Lower leg skin (tissue), 4 donors: ENCODE results near the gene BCO1. TPM values are rescaled to one million over a fixed set of nuclear protein-coding genes. Genes with fewer than 3 reads are reported as not detected.

Source experiments
- DNase-seq, 2 donors: peaks; one replicate each; pipeline ENCODE4 v3.0.0-alpha.2; 2019; ENCODE audit warnings: low spot score in 2 of 2
- H3K4me3 ChIP-seq: fragments of 200-600 bp; sonication (generic); 2 replicates; pipeline ENCODE4 v1.5.1; 2017; ENCODE audit warnings: mild to moderate bottlenecking, low read depth; ENCODE audit not compliant: poor library complexity, severe bottlenecking
- POLR2A ChIP-seq, 2 donors: fragments of 450-650 bp; IDR thresholded peaks; one replicate each; pipeline ENCODE4 v1.6.1; 2016 to 2017; ENCODE audit warnings: antibody characterized with exemption in 2 of 2, mild to moderate bottlenecking in 1 of 2, moderate library complexity in 1 of 2
- WGBS, 2 donors: methylation state at CpG; one replicate each; pipeline ENCODE4 v1.1.5; 2018; 5-methylcytosine and 5-hydroxymethylcytosine counted together
- intact Hi-C: fragments of 100-400 bp; cut with DNase I; formaldehyde crosslinking; loops from one replicate; pipeline ENCODE4 v1.15.0; 2023; ENCODE audit warnings: low total_unique reads
- total RNA-seq, 4 donors: library from RNA; depleted of rRNA; stranded (reverse); fragments of >200 nt; gene quantifications; one replicate each; pipeline ENCODE4 v1.1.0, GENCODE V29; 2016
- TF ChIP-seq, protein P1 (sequence below), 3 donors: fragments of 450-650 bp; IDR thresholded peaks; one replicate each; pipeline ENCODE4 v1.5.1; 2016; ENCODE audit warnings: antibody characterized with exemption in 3 of 3, mild to moderate bottlenecking in 3 of 3, moderate library complexity in 2 of 3

Gene BCO1
- total RNA-seq, 4 donors from 2014 or later, result 0.12 to 0.29 TPM; not detected in 2

DNA sequence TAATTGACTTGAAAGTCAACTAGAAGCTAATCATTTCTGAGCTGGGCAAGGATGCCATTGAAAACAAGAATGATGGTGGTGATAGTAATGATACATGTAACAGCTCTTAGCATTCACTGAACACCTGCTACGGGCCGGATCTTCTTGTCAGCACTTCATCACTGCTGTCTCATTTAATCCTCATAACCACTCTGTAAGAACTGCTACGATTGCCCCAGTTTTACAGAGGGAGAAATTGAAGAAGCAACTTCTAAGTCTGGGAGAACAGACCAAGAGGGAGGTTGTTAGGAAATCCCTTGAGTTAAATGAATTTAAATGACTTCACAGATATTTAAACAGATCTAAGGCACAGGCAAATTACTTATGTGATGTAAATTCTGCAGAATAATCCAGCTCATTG lies 69.3 kb downstream of the BCO1 start:
- H3K4me3 ChIP-seq, result no peak overlapping the region
- TF ChIP-seq, protein P1, sequence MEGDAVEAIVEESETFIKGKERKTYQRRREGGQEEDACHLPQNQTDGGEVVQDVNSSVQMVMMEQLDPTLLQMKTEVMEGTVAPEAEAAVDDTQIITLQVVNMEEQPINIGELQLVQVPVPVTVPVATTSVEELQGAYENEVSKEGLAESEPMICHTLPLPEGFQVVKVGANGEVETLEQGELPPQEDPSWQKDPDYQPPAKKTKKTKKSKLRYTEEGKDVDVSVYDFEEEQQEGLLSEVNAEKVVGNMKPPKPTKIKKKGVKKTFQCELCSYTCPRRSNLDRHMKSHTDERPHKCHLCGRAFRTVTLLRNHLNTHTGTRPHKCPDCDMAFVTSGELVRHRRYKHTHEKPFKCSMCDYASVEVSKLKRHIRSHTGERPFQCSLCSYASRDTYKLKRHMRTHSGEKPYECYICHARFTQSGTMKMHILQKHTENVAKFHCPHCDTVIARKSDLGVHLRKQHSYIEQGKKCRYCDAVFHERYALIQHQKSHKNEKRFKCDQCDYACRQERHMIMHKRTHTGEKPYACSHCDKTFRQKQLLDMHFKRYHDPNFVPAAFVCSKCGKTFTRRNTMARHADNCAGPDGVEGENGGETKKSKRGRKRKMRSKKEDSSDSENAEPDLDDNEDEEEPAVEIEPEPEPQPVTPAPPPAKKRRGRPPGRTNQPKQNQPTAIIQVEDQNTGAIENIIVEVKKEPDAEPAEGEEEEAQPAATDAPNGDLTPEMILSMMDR (IDR thresholded peaks at IDR 0.05), result no peak
- TF ChIP-seq POLR2A (IDR thresholded peaks at IDR 0.05), result no peak
- WGBS, 2 donors, result 75 to 83% methylated on average over 3 of the region's 3 CpGs
- peak in 1 of 2 donors; percentile 28 for DNase-seq
- intact Hi-C loops, result no loop called here

DNA sequence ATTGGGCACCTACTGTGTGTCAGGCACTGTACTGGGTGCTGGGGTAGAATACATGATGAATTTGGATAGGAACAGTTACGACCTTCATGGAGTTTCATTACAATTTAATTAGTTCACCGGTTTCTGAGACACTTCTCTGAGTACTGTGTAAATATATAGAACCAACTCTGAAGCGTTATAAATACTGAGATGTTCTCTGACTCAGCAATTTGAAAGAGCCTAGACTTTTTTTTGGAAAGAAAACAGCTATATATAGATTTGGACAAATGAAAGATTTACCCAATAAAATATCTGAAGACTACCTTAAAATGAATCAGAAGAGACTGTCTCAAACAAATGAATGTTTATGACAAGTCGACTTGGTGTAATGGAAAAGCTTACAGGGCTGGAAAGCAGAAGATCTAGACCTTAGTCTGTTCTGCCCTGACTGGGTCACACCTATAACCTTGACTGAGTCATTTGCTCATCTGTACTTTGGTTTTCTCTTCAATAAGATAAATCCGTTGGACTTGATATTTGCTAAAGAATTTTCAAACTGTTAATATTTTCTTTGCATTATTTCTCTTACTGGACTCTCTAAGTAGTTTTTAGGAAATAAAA lies 71.7 kb downstream of the BCO1 start:
- 70 to 72% methylated on average over 5 of the region's 5 CpGs for WGBS, 2 donors
- DNase-seq, result no peak
- intact Hi-C loops, result no loop called here
- H3K4me3 ChIP-seq, result no peak overlapping the region
- TF ChIP-seq POLR2A (IDR thresholded peaks at IDR 0.05), result no peak
- TF ChIP-seq, protein P1 (IDR thresholded peaks at IDR 0.05), result no peak

DNA sequence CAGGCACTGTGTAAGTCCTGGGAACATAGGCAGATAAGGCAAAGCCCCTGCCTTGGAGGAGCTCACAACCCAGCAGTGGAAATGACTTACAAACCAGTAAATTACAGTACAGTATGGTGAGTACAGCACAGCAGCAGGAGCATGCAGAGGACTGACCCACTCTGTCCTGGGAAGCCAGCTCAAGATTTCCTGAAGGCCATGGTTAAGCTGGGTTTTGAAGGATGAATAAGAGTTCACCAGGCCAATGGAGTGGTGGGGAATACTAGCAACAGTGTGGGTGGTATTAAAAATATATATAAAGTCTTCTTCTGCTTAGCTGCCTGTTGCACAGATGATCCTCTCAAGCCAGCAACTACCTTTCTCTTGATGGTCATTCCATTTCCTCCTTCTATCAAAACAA lies 73.3 kb downstream of the BCO1 start:
- TF ChIP-seq, protein P1 (IDR thresholded peaks at IDR 0.05), result no peak
- TF ChIP-seq POLR2A (IDR thresholded peaks at IDR 0.05), result no peak
- no peak for DNase-seq
- intact Hi-C loops, result no loop called here
- H3K4me3 ChIP-seq, result no peak overlapping the region

DNA sequence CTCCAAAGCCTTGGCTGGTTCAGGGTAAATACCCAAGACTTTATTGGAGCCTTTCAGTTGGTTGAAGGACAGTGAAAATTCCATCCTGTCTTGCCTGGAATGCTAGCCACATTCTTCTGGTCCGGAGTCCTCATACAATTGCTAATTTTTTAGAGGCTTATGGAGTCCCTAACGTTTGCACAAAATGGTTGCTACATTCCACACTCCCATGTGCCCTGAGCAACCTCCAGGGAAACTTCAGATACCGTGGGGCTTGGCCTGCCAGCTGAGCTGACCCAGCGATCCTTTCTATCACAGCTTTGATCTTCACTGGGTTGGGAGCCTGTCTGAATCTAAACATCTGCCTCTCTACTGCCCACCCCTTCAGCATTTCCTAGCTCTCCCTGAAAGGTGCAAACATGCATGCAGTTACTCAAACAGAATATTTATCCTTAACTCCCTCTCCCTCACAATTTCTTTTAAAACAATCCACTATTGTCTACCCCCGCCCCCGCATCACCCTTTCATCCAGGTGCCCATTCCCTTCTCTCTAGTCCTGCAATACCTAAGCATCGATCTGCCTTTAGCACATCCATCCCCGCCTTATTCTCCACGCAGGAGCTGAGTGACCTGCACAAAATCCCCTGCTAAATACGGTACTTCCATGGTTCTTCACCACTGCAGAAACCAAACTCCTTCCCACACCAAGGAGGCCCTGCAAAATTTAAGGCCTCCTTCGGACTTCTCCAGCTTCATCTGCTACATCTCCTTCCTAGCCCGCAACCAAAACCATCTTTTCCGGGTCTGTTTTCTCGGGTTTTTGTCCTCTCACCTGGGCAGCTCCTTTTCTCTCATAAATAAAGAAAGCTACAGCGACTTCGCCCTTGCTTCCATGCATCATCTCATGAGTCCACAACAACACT lies 75.5 kb downstream of the BCO1 start:
- 3% methylated on average over 16 of the region's 16 CpGs for WGBS, 2 donors
- no peak for DNase-seq

DNA sequence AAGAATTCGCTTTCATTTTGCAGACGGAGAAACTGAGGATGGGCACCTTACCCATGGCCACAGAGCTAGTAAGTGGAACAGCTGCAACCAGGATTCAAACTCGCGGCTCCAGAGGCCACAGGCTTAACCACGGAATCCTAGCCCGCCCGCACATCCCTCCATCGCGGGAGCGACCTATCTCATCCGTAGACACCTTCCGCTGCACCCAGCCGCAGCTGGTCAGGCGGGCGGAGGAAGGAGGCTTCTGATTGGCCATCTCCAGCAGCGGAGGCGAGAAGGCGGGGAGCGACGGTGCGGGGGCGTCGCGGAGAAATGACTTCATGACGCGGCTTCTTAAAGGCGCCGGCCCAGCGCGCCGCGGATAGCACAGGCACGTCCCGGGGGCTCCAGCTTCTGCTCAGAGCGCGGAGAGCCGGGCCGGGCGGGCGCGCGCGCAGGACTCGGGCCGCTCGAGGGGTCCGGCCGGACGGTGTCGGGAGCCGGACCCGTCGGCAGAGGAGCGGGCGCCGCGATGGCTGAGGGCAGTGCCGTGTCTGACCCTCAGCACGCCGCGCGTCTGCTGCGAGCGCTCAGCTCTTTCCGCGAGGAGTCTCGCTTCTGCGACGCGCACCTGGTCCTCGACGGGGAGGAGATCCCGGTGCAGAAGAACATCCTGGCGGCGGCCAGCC lies 76.2 kb downstream of the BCO1 start, which contains the start of gene GAN:
Gene GAN, plus strand, starts transcription at position 360 of the 668 bp plus-strand sequence. Its CDS starts 152 bp downstream, at position 512.
- intact Hi-C loops, result no loop called here
- WGBS, 2 donors, result 0% methylated on average over 2 to 57 of the region's 75 CpGs
- H3K4me3 ChIP-seq, result peak within 1 kb of the TSS; percentile 82
- peak; percentile 95 to 99 for DNase-seq
- TF ChIP-seq, protein P1 (IDR thresholded peaks at IDR 0.05), result no peak
- peak in 1 of 2 donors; percentile 27 for TF ChIP-seq POLR2A (IDR thresholded peaks at IDR 0.05)

More for the DNA sequence above, 75.5 kb downstream of the BCO1 start:
- intact Hi-C loops, result no loop called here
- peak overlapping the region; percentile 60 for H3K4me3 ChIP-seq
- TF ChIP-seq, protein P1 (IDR thresholded peaks at IDR 0.05), result no peak
- no peak for TF ChIP-seq POLR2A (IDR thresholded peaks at IDR 0.05)
